Kidney epithelial cell (primary cell): Measurements from ENCODE around the gene SOCS6. TPM values are rescaled to one million over a fixed set of nuclear protein-coding genes. Genes with fewer than 3 reads are reported as not detected.
"Not testable (repeated sequence)": the region's sequence is repeated elsewhere in the genome, so short reads cannot be mapped to it uniquely, and the experiment has no call there.

ENCODE experiments used
- DNase-seq: peaks from one replicate; pipeline ENCODE4 v3.0.0-alpha.2; 2010; ENCODE audit warnings: low read depth
- H3K27me3 ChIP-seq: 2 replicates; pipeline ENCODE4 v1.6.0; 2011; ENCODE audit warnings: low read length; ENCODE audit not compliant: control insufficient read depth, insufficient read depth
- H3K36me3 ChIP-seq: 2 replicates; pipeline ENCODE4 v1.5.1; 2011; ENCODE audit warnings: low read length; ENCODE audit not compliant: control insufficient read depth, insufficient read depth
- H3K4me3 ChIP-seq: 2 replicates; pipeline ENCODE4 v1.5.1; 2011; ENCODE audit warnings: low read depth, mild to moderate bottlenecking, control low read depth, low read length
- CTCF ChIP-seq: IDR thresholded peaks from 2 replicates; pipeline ENCODE4 v1.5.1; 2011; ENCODE audit warnings: mild to moderate bottlenecking, moderate library complexity, low read length, control low read depth, inconsistent platforms; ENCODE audit not compliant: insufficient read depth, poor library complexity, severe bottlenecking
- total RNA-seq: library from RNA; depleted of rRNA; stranded (reverse); fragments of >200 nt; gene quantifications from 2 replicates; pipeline ENCODE4 v1.2.3, GENCODE V29; 2015

Gene SOCS6
- total RNA-seq, 1 donor from 2014 or later = 26.0 TPM

GRCh38 chr18:70334728-70335329 is 46.0 kb downstream of the SOCS6 start:
- no peak for DNase-seq

GRCh38 chr18:70335892-70336726 is 47.3 kb downstream of the SOCS6 start:
- no peak for DNase-seq
- H3K4me3 ChIP-seq = no peak overlapping the region

More at GRCh38 chr18:70334728-70335329, 46.0 kb downstream of the SOCS6 start:
- Histone ChIP-seq H3K36me3 (no peaks in the 10 kb centered on the region), H3K4me3 (no peak overlapping the region), H3K27me3 (no peaks in the 10 kb centered on the region)
- no peak for TF ChIP-seq CTCF

GRCh38 chr18:70337139-70337972 is 48.5 kb downstream of the SOCS6 start:
- no peaks in the 10 kb centered on the region for H3K36me3 ChIP-seq
- no peak overlapping the region for H3K4me3 ChIP-seq
- H3K27me3 ChIP-seq = no peaks in the 10 kb centered on the region
- no peak for TF ChIP-seq CTCF
- peak; percentile 82 for DNase-seq

More at GRCh38 chr18:70335892-70336726, 47.3 kb downstream of the SOCS6 start:
- Histone ChIP-seq H3K27me3 (no peaks in the 10 kb centered on the region), H3K36me3 (no peaks in the 10 kb centered on the region)
- TF ChIP-seq CTCF = no peak

GRCh38 chr18:70338890-70339289 is 50.0 kb downstream of the SOCS6 start:
- Histone ChIP-seq H3K27me3 (no peaks in the 10 kb centered on the region), H3K36me3 (no peaks in the 10 kb centered on the region), H3K4me3 (no peak overlapping the region)
- no peak for TF ChIP-seq CTCF
- no peak for DNase-seq

- no peaks in the 10 kb centered on the region for H3K36me3 ChIP-seq
- TF ChIP-seq CTCF = no peak
These were observed 51.1 kb downstream of the SOCS6 start for GRCh38 chr18:70339915-70340314.

GRCh38 chr18:70348481-70348880 is 59.6 kb downstream of the SOCS6 start:
- DNase-seq, H3K36me3 ChIP-seq, H3K4me3 ChIP-seq, H3K27me3 ChIP-seq: not testable (repeated sequence)

More at GRCh38 chr18:70339915-70340314, 51.1 kb downstream of the SOCS6 start:
- Histone ChIP-seq H3K27me3 (no peaks in the 10 kb centered on the region), H3K4me3 (no peak overlapping the region)
- no peak for DNase-seq
